ENCODE results near the gene LRG1.

LRG1 gene

GRCh38 chr19:4524808-4525562 is 14.9 kb downstream of the LRG1 start:
- DNase-seq: peak; percentile 77

GRCh38 chr19:4523306-4524110 is 16.3 kb downstream of the LRG1 start:
- peak; percentile 32 for DNase-seq

GRCh38 chr19:4522291-4523002 is 17.4 kb downstream of the LRG1 start:
- no peak for DNase-seq

- no peak for DNase-seq
Observed at GRCh38 chr19:4521888-4522242, 18.0 kb downstream of the LRG1 start.

- DNase-seq: no peak
Observed at GRCh38 chr19:4521170-4521887, 18.5 kb downstream of the LRG1 start.

- no peak for DNase-seq
Observed at GRCh38 chr19:4519521-4520277, 20.1 kb downstream of the LRG1 start.

GRCh38 chr19:4519172-4519496 is 20.7 kb downstream of the LRG1 start:
- no peak for DNase-seq

GRCh38 chr19:4518345-4519171 is 21.3 kb downstream of the LRG1 start, which contains the start of gene PLIN4:
Gene PLIN4 (minus strand): TSS chr19:4518486. CDS start chr19:4518272, 214 bp downstream.
- no peak for DNase-seq

- DNase-seq: no peak
Observed at GRCh38 chr19:4517451-4518057, 22.3 kb downstream of the LRG1 start.

GRCh38 chr19:4516939-4517300 is 22.9 kb downstream of the LRG1 start:
- DNase-seq: no peak

- no peak for DNase-seq
Observed at GRCh38 chr19:4516199-4516938, 23.5 kb downstream of the LRG1 start.

- DNase-seq: no peak
Observed at GRCh38 chr19:4515732-4516131, 24.1 kb downstream of the LRG1 start.

GRCh38 chr19:4513248-4513647 is 26.6 kb downstream of the LRG1 start:
- no peak for DNase-seq

- DNase-seq: no peak
Observed at GRCh38 chr19:4512070-4512469, 27.8 kb downstream of the LRG1 start.

GRCh38 chr19:4511300-4512054 is 28.4 kb downstream of the LRG1 start:
- no peak for DNase-seq

GRCh38 chr19:4510435-4511255 is 29.2 kb downstream of the LRG1 start:
- no peak for DNase-seq

- no peak for DNase-seq
Observed at GRCh38 chr19:4508698-4509097, 31.1 kb downstream of the LRG1 start.

- no peak for DNase-seq
Observed at GRCh38 chr19:4507804-4508203, 32.0 kb downstream of the LRG1 start.

GRCh38 chr19:4507150-4507452 is 32.7 kb downstream of the LRG1 start:
- no peak for DNase-seq
